A549 (cell line): ENCODE measurements around the gene GRIP2. TPM values are rescaled to one million over a fixed set of nuclear protein-coding genes. Genes with fewer than 3 reads are reported as not detected.

Experiments
- ATAC-seq, 2 experiments: fragments of 200-7000 bp in 1 of 2; fragments of >200 bp in 1 of 2; cut with Nextera tagmentation in 1 of 2; cut with Tn5 transposase in 1 of 2; 3 replicates each; pipeline versions ENCODE4 v1.8.0 to v1.9.1; 2018 to 2020; ENCODE audit warnings: mild to moderate bottlenecking in 1 of 2, moderate library complexity in 1 of 2
- CTCF ChIA-PET: fragments of 300-600 bp; sonication (Branson Sonifier 250); formaldehyde crosslinking; extraction: SDS; loops from one replicate; lab custom pipeline; 2021; ENCODE audit warnings: antibody characterized with exemption, inconsistent platforms; lab: Yijun Ruan, JAX
- POLR2A ChIA-PET: fragments of 350-600 bp; formaldehyde crosslinking; extraction: SDS; loops from one replicate; lab custom pipeline; 2021; ENCODE audit warnings: antibody characterized with exemption, inconsistent platforms; lab: Yijun Ruan, JAX
- DNase-seq, 2 experiments: peaks; one replicate each; pipeline versions ENCODE4 v3.0.0 to v3.0.0-alpha.2; 2011 to 2016; ENCODE audit warnings: low read depth in 1 of 2, low spot score in 1 of 2
- FAIRE-seq: peaks from 2 replicates; lab custom pipeline; 2011; peaks lifted over from hg19 to GRCh38; lab: Jason Lieb, UNC
- H3K27ac ChIP-seq, 2 experiments: fragments of >200 bp; sonication (Bioruptor Twin); formaldehyde crosslinking; 3 replicates each; pipeline ENCODE4 v1.5.1; 2016 to 2017
- H3K4me1 ChIP-seq: fragments of >200 bp; sonication (Bioruptor Twin); formaldehyde crosslinking; 3 replicates; pipeline ENCODE4 v1.6.1; 2016
- H3K4me2 ChIP-seq: fragments of >200 bp; sonication (Bioruptor Twin); formaldehyde crosslinking; 3 replicates; pipeline ENCODE4 v1.6.1; 2016
- H3K4me3 ChIP-seq: fragments of >200 bp; sonication (Bioruptor Twin); formaldehyde crosslinking; 3 replicates; pipeline ENCODE4 v1.5.1; 2016
- H3K9me3 ChIP-seq: fragments of >200 bp; sonication (Bioruptor Twin); formaldehyde crosslinking; 3 replicates; pipeline ENCODE4 v1.6.1; 2016
- CBX2 ChIP-seq: fragments of 200-600 bp; sonication (generic); IDR thresholded peaks from 2 replicates; pipeline ENCODE4 v1.6.1; 2016; ENCODE audit warnings: low read depth, mild to moderate bottlenecking, borderline replicate concordance
- CBX8 ChIP-seq: fragments of 200-600 bp; sonication (generic); IDR thresholded peaks from 2 replicates; pipeline ENCODE4 v1.6.1; 2016
- CHD4 ChIP-seq: fragments of 200-600 bp; sonication (generic); IDR thresholded peaks from 2 replicates; pipeline ENCODE4 v1.6.1; 2016; ENCODE audit warnings: antibody characterized with exemption, mild to moderate bottlenecking, borderline replicate concordance
- ELK1 ChIP-seq: fragments of 150-350 bp; IDR thresholded peaks from 2 replicates; pipeline ENCODE4 v1.6.1; 2014; ENCODE audit warnings: low read depth, mild to moderate bottlenecking, low read length
- EP300 ChIP-seq, 2 experiments: fragments of >200 bp; sonication (Bioruptor Twin); formaldehyde crosslinking; IDR thresholded peaks; 2 replicates in 1 of 2; 3 replicates in 1 of 2; pipeline ENCODE4 v1.6.1; 2016 to 2017
- ESRRA ChIP-seq: fragments of 150-350 bp; IDR thresholded peaks from 2 replicates; pipeline ENCODE4 v1.6.1; 2014; ENCODE audit warnings: mild to moderate bottlenecking, low read length, borderline replicate concordance
- FOSB ChIP-seq: fragments of 250-450 bp; sonication (Bioruptor Pico); IDR thresholded peaks from 2 replicates; pipeline ENCODE4 v1.5.0; 2020; ENCODE audit warnings: mild to moderate bottlenecking, moderate library complexity
- FOSL2 ChIP-seq, 2 experiments: fragments of 450-650 bp in 1 of 2; fragments of >200 bp in 1 of 2; sonication (Bioruptor Twin) in 1 of 2; formaldehyde crosslinking; IDR thresholded peaks; 2 replicates each; pipeline versions ENCODE4 v1.5.0 to v1.6.1; 2016 to 2020; ENCODE audit warnings: mild to moderate bottlenecking in 1 of 2, moderate library complexity in 1 of 2
- FOXS1 ChIP-seq: fragments of 250-450 bp; sonication (Bioruptor Pico); IDR thresholded peaks from 2 replicates; pipeline ENCODE4 v1.5.0; 2020; ENCODE audit warnings: mild to moderate bottlenecking, moderate library complexity
- GATA3 ChIP-seq: IDR thresholded peaks from 2 replicates; pipeline ENCODE4 v1.6.1; 2012; ENCODE audit warnings: borderline replicate concordance
- HEYL ChIP-seq: fragments of 250-450 bp; sonication (Bioruptor Pico); IDR thresholded peaks from 2 replicates; pipeline ENCODE4 v1.8.0; 2021; ENCODE audit warnings: mild to moderate bottlenecking, moderate library complexity
- HMGXB4 ChIP-seq: fragments of 250-450 bp; sonication (Bioruptor Pico); IDR thresholded peaks from 2 replicates; pipeline ENCODE4 v1.5.0; 2021; ENCODE audit warnings: mild to moderate bottlenecking, moderate library complexity, borderline replicate concordance
- HOXB13 ChIP-seq: fragments of 250-450 bp; sonication (Bioruptor Pico); IDR thresholded peaks from 2 replicates; pipeline ENCODE4 v1.5.0; 2020; ENCODE audit warnings: low read depth, mild to moderate bottlenecking, moderate library complexity
- HOXB5 ChIP-seq: fragments of 250-450 bp; sonication (Bioruptor Pico); IDR thresholded peaks from 2 replicates; pipeline ENCODE4 v1.5.0; 2020; ENCODE audit warnings: mild to moderate bottlenecking, moderate library complexity
- JUNB ChIP-seq: fragments of >200 bp; sonication (Bioruptor Twin); formaldehyde crosslinking; IDR thresholded peaks from 2 replicates; pipeline ENCODE4 v1.6.1; 2016
- KDM1A ChIP-seq: fragments of 200-600 bp; sonication (generic); IDR thresholded peaks from 2 replicates; pipeline ENCODE4 v1.6.1; 2016; ENCODE audit warnings: low read depth, mild to moderate bottlenecking
- KDM5A ChIP-seq: fragments of 200-600 bp; sonication (generic); IDR thresholded peaks from 2 replicates; pipeline ENCODE4 v1.6.1; 2016; ENCODE audit warnings: antibody characterized with exemption, mild to moderate bottlenecking
- MAX ChIP-seq: IDR thresholded peaks from 2 replicates; pipeline ENCODE4 v1.6.1; 2012
- NR3C1 ChIP-seq: fragments of >200 bp; sonication (Bioruptor Twin); formaldehyde crosslinking; IDR thresholded peaks from 3 replicates; pipeline ENCODE4 v1.6.1; 2017
- PHF8 ChIP-seq: fragments of 200-600 bp; sonication (generic); IDR thresholded peaks from 2 replicates; pipeline ENCODE4 v1.6.1; 2016; ENCODE audit warnings: low read depth, mild to moderate bottlenecking, antibody characterized with exemption, moderate library complexity, borderline replicate concordance
- POLR2A ChIP-seq: IDR thresholded peaks from 2 replicates; pipeline ENCODE4 v1.6.1; 2012; ENCODE audit warnings: mild to moderate bottlenecking, low read length
- POLR2AphosphoS2 ChIP-seq: conservative IDR thresholded peaks from 2 replicates; pipeline ENCODE4 v1.6.1; 2012; ENCODE audit warnings: low read length, improper control_type of control experiment, inconsistent platforms
- RAD21 ChIP-seq, 2 experiments: fragments of >200 bp in 1 of 2; sonication (Bioruptor Twin) in 1 of 2; formaldehyde crosslinking in 1 of 2; IDR thresholded peaks in 1 of 2; conservative IDR thresholded peaks in 1 of 2; 2 replicates in 1 of 2; 3 replicates in 1 of 2; pipeline ENCODE4 v1.6.1; 2012 to 2018; ENCODE audit warnings: inconsistent platforms in 1 of 2
- TFCP2L1 ChIP-seq: fragments of 250-450 bp; sonication (Bioruptor Pico); IDR thresholded peaks from 2 replicates; pipeline ENCODE4 v1.5.0; 2021; ENCODE audit warnings: mild to moderate bottlenecking
- TP53 ChIP-seq: fragments of 250-450 bp; sonication (Bioruptor Pico); IDR thresholded peaks from 2 replicates; pipeline ENCODE4 v1.5.0; 2021; ENCODE audit warnings: mild to moderate bottlenecking, moderate library complexity
- ZSCAN20 ChIP-seq: fragments of 250-450 bp; sonication (Bioruptor Pico); IDR thresholded peaks from 2 replicates; pipeline ENCODE4 v1.8.0; 2022; ENCODE audit warnings: mild to moderate bottlenecking, moderate library complexity
- WGBS: methylation state at CpG from one replicate; pipeline ENCODE4 v1.1.6; 2017; ENCODE audit errors: missing lambda C conversion rate; 5-methylcytosine and 5-hydroxymethylcytosine counted together
- polyA plus RNA-seq, 4 experiments: library from polyadenylated mRNA; depleted of rRNA in 3 of 4; stranded (reverse); fragments of >200 nt; fragmentation: RNase III in 1 of 4; extraction: RNeasy Plus Mini Kit Qiagen cat#74134 plus additional on column Dnase treatment in 1 of 4; gene quantifications; 2 replicates in 3 of 4; 3 replicates in 1 of 4; pipeline ENCODE4 v1.2.3, GENCODE V29; 2011 to 2017
- TF ChIP-seq, protein P1 (sequence below): fragments of 200-600 bp; sonication (generic); IDR thresholded peaks from 2 replicates; pipeline ENCODE4 v1.6.1; 2016; ENCODE audit warnings: antibody characterized with exemption, mild to moderate bottlenecking, moderate library complexity
- TF ChIP-seq, protein P2 (sequence below): fragments of >200 bp; sonication (Bioruptor Twin); formaldehyde crosslinking; IDR thresholded peaks from 2 replicates; pipeline ENCODE4 v1.6.1; 2016

Gene GRIP2
- polyA plus RNA-seq, 2 of the 4 experiments (the other 2 are of a cell fraction), result 0.56 to 1.6 TPM

DNA sequence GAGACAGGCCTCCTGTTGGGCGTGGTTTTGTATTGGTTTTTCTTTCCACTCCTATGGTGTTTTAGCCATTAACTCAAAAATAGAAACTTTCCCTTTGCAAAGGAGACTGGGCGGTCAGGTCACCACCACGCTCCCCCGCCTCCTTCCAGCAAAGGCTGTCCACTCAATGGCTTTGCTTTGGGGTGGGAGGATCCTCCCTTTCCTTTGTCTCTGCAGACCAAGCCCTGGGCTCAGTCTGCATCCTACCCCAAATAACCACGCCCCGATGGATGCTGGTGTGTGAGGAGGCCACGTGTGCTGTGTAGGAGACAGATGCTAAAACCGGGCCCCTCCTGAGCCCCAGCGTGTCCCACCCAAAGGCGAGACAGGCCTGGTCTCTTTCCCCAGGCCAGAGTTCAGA lies 68.5 kb downstream of the GRIP2 start:
- Histone ChIP-seq H3K4me2 (no peak overlapping the region), H3K4me3 (no peak overlapping the region), H3K9me3 (no peaks in the 10 kb centered on the region), H3K27ac (peak overlapping the region in 1 of 2 experiments; percentile 66; a peak in 2 of 6 replicates), H3K4me1 (peaks cover 29% of the 10 kb centered on the region)
- WGBS, result 94% methylated on average over 10 of the region's 10 CpGs
- ATAC-seq, result no peak
- TF ChIP-seq GATA3 (no peak), EP300 (IDR thresholded peaks at IDR 0.05) (no peak), POLR2AphosphoS2 (no peak), ZSCAN20 (CRISPR knock-in tag) (no peak)
- ChIA-PET POLR2A (no interaction called here), CTCF (interaction anchor here (0.9 to 4.4 kb wide), 6 partner anchors 9 to 268 kb away, joined by 4 to 19 read pairs (median 4); no protein-coding TSS in a partner anchor)
- DNase-seq, result no peak
- no peak for FAIRE-seq

GRCh38 chr3:14471016-14471415 lies 69.1 kb downstream of the GRIP2 start:
- CTCF ChIA-PET, result interaction anchor here (0.6 to 4.4 kb wide), 8 partner anchors 9 to 1345 kb away, joined by 3 to 19 read pairs (median 4); no protein-coding TSS in a partner anchor
- H3K9me3 ChIP-seq, result no peaks in the 10 kb centered on the region
- 94% methylated on average over 5 of the region's 5 CpGs for WGBS
- H3K27ac ChIP-seq, result no peak overlapping the region; a peak in 1 of 6 replicates
- TF ChIP-seq, protein P1, sequence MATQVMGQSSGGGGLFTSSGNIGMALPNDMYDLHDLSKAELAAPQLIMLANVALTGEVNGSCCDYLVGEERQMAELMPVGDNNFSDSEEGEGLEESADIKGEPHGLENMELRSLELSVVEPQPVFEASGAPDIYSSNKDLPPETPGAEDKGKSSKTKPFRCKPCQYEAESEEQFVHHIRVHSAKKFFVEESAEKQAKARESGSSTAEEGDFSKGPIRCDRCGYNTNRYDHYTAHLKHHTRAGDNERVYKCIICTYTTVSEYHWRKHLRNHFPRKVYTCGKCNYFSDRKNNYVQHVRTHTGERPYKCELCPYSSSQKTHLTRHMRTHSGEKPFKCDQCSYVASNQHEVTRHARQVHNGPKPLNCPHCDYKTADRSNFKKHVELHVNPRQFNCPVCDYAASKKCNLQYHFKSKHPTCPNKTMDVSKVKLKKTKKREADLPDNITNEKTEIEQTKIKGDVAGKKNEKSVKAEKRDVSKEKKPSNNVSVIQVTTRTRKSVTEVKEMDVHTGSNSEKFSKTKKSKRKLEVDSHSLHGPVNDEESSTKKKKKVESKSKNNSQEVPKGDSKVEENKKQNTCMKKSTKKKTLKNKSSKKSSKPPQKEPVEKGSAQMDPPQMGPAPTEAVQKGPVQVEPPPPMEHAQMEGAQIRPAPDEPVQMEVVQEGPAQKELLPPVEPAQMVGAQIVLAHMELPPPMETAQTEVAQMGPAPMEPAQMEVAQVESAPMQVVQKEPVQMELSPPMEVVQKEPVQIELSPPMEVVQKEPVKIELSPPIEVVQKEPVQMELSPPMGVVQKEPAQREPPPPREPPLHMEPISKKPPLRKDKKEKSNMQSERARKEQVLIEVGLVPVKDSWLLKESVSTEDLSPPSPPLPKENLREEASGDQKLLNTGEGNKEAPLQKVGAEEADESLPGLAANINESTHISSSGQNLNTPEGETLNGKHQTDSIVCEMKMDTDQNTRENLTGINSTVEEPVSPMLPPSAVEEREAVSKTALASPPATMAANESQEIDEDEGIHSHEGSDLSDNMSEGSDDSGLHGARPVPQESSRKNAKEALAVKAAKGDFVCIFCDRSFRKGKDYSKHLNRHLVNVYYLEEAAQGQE, result no peak
- TF ChIP-seq FOSL2 (IDR thresholded peaks at IDR 0.05) (no peak), FOSL2 (CRISPR knock-in tag; IDR thresholded peaks at IDR 0.05) (no peak), HOXB5 (CRISPR knock-in tag) (no peak), ESRRA (no peak), FOSB (CRISPR knock-in tag) (no peak), PHF8 (no peak), KDM1A (no peak), CBX8 (no peak), ELK1 (no peak), FOXS1 (no peak), TP53 (no peak), TFCP2L1 (CRISPR knock-in tag) (no peak), CBX2 (no peak), HEYL (no peak)
- H3K4me3 ChIP-seq, result no peak overlapping the region
- ATAC-seq, result no peak
- no peak for DNase-seq
- peaks cover 29% of the 10 kb centered on the region for H3K4me1 ChIP-seq
- POLR2A ChIA-PET, result interaction anchor here (0.7 kb wide), 1 partner anchor 230 kb away, joined by 6 read pairs; no protein-coding TSS in a partner anchor
- FAIRE-seq, result no peak
- no peak overlapping the region for H3K4me2 ChIP-seq

DNA sequence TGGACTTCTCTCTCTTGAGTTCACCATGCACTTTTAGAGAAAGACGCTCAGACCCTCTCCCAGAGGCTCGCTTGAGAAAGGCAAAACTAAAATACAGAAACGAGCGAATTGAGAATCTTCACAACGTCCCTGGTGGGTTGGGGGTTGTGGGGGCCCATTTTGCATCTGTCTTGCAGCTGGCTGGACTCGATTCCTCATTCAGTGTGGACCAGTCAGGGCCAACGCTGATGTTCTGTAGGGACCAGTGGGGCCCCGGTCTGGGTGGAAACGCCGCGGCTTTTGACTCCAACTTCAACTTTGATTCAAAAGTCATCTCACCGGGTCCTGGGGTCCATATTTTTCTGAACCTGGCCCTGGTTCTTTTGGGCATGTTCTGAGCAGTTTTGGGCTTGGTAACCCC lies 69.7 kb downstream of the GRIP2 start:
- WGBS, result 93% methylated on average over 12 of the region's 12 CpGs
- ATAC-seq (no peak), DNase-seq (no peak), FAIRE-seq (no peak)
- H3K27ac ChIP-seq, result no peak overlapping the region
- POLR2A ChIA-PET, result interaction anchor here (0.7 kb wide), 1 partner anchor 229 kb away, joined by 6 read pairs; no protein-coding TSS in a partner anchor
- TF ChIP-seq CBX2, result no peak
- TF ChIP-seq KDM1A, result no peak
- no peak for TF ChIP-seq MAX
- no peak for TF ChIP-seq POLR2A
- TF ChIP-seq NR3C1, result no peak
- TF ChIP-seq EP300 (IDR thresholded peaks at IDR 0.05), result no peak
- TF ChIP-seq FOSL2 (IDR thresholded peaks at IDR 0.05), result no peak
- TF ChIP-seq FOSL2 (CRISPR knock-in tag; IDR thresholded peaks at IDR 0.05), result no peak
- TF ChIP-seq HMGXB4 (CRISPR knock-in tag), result no peak
- TF ChIP-seq ESRRA, result no peak
- no peak for TF ChIP-seq KDM5A
- no peak for TF ChIP-seq CHD4
- TF ChIP-seq RAD21 (conservative IDR thresholded peaks at IDR 0.05 in 1 of 2, IDR thresholded peaks at IDR 0.05 in 1 of 2), result no peak
- no peak for TF ChIP-seq HOXB13 (CRISPR knock-in tag)
- TF ChIP-seq CBX8, result no peak
- TF ChIP-seq JUNB, result no peak
- no peak for TF ChIP-seq FOXS1
- TF ChIP-seq, protein P2, sequence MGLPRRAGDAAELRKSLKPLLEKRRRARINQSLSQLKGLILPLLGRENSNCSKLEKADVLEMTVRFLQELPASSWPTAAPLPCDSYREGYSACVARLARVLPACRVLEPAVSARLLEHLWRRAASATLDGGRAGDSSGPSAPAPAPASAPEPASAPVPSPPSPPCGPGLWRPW, result no peak
- TF ChIP-seq, all 56 proteins: peak for 0
- H3K4me2 ChIP-seq, result no peak overlapping the region
- H3K4me3 ChIP-seq, result no peak overlapping the region
- CTCF ChIA-PET, result interaction anchor here (0.6 to 4.4 kb wide), 7 partner anchors 10 to 1345 kb away, joined by 3 to 19 read pairs (median 3); no protein-coding TSS in a partner anchor
- peaks cover 29% of the 10 kb centered on the region for H3K4me1 ChIP-seq
- H3K9me3 ChIP-seq, result no peaks in the 10 kb centered on the region
